Activated gamma-delta T cell treated with Interleukin-2 at 50 U/mL for 16 hours (primary cell): ENCODE data around the gene PCNT.
"Not testable (repeated sequence)": the region's sequence is repeated elsewhere in the genome, so short reads cannot be mapped to it uniquely, and the experiment has no call there.

Experiments
- DNase-seq: peaks from one replicate; pipeline ENCODE4 v3.0.0-alpha.2; 2020

The PCNT gene

DNA sequence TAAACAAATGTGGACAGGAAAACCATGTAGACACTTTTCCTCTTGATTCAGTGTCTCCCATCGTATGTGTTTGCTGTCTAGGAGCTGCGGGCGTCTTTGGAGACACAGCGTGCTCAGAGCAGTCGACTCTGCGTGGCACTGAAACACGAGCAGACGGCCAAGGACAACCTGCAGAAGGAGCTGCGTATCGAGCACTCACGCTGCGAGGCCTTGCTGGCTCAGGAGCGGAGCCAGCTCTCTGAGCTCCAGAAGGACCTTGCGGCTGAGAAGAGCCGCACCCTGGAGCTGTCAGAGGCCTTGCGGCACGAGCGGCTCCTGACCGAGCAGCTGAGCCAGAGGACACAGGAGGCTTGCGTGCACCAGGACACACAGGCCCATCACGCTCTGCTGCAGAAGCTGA is 107.5 kb downstream of the PCNT start:
- no peak for DNase-seq

DNA sequence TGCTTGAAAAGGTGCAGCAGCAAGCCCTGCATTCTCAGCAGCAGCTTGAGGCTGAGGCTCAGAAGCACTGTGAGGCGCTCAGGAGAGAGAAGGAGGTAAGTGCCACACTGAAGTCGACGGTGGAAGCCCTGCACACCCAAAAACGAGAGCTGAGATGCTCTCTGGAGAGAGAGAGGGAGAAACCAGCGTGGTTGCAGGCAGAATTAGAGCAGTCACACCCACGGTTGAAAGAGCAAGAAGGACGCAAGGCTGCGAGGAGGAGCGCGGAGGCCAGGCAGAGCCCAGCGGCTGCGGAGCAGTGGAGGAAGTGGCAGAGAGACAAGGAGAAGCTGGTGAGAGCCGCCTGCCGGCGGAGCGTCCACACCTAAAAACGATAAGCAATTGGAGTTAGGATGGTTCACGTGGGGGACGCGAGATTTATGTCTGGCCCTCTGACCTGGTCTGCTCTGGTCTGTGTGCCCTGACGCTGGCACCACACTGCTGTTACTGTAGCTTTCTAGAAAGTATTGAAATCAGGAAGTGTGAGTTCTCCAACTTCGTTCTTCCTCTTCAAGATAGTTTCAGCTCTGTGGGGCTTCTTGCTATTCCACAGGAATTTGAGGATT is 108.0 kb downstream of the PCNT start:
- no peak for DNase-seq

DNA sequence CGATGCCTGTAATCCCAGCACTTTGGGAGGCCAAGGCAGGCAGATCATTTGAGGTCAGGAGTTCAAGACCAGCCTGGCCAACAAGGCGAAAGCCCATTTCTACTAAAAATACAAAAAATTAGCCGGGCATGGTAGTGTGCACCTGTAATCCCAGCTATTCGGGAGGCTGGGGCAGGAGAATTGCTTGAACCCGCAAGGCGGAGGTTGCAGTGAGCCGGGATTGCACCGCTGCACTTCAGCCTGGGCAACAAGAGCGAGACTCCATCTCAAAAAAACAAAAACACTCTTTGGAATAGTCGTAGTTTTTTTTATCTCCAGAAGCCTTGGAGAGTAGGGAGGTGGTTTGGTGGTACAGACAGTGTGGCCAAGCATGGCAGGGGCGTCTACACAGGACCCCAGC is 109.2 kb downstream of the PCNT start:
- not testable (repeated sequence) for DNase-seq

DNA sequence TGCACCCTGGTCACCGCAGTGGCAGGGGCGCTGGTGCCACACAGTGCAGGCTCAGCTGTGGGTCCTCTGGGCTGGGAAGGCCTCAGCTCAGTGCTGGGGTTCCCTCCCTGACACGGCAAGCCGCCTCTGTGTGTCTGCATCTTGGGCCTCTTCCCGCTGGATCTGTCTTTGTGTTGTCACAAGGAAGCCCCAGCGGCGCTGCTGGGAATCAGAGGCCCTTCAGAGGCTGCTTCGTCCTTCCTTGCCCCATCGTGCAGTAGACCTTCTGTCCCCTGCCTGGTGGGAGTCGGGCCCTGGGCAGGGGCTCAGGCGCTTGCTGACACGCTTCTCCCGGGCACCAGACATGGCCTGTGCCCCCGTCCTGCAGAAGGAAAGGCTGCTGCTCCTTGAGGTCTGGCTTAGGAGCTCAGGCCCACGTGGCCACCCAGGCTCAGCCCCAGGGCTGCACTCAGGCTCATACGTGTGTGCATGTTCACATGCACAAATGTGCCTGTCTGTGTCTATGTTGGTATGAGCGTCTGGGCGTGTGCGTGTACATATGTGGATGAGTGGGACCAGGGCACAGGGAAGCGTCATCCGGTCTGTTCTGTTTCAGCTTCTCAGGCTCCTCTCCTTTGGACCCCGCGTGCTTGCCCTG is 110.5 kb downstream of the PCNT start:
- DNase-seq, result no peak

DNA sequence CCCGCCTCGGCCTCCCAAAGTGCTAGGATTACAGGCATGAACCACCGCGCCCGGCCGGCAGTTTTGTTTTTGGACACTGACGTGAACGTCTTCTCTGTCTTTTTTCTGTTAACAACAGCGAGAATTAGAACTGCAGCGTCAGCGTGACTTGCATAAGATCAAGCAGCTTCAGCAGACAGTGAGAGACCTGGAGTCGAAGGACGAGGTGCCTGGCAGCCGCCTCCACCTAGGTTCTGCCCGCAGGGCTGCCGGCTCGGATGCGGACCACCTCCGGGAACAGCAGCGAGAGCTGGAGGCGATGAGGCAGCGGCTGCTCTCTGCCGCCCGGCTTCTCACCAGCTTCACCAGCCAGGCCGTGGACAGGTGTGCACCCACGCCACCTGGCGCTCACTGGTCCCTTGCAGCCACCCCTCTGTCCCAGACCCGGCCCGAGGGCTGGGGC is 111.9 kb downstream of the PCNT start:
- DNase-seq, result no peak

DNA sequence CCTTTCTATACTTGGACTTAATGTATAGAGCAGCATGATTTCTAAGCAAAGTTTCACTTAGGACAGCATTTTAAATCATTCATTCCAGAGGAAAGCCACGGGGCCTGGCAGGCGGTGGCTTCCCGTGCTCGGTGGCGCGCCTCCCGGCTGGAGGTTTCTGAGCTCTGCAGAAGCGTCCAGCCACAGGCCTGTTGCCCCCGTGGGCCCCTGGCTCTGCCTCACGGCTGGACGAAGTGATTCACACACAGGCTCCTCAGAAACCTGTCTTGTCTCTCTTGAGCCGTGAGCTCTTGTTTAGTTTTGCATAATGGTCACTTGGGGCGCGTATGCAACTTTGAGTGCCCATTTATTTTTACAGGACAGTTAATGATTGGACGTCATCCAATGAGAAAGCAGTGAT is 112.7 kb downstream of the PCNT start:
- no peak for DNase-seq

DNA sequence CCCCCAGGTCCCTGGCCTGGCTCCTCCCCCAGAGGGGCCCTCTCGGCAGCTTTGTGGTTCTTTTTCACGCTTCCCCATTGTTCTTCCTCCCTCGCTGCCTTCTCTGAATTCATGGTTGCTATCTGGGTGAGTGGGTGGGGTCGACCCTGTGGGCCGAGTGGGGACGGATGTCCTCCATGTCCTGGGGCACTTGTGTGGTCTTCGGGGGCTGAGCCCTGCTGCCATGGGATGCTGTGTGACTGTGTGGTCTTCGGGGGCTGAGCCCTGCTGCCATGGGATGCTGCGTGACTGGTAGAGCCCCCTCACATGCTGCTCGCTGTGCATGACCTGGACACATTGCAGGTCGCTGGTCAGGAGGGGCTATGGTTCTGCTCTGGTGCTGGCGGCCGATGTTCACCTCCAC is 113.1 kb downstream of the PCNT start:
- DNase-seq, result no peak

DNA sequence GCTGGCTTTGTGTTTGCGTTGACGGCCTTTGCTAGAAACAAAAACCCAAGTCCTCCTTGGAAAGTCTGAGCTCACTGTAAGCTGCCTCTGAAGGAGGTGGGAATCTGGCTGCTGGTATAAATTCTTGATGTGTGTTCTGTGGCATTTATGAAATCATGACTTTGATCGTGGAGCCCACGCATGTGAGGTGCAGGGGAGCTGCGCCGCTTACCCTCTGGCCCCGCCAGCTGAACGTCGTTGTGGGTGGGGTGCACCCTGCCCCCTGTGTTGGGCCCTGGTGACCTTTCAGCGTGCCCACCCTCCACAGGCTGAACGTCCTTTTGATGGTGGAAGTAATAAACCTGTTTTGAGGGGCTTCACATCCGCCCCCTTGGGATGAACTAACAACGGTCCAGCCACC is 113.6 kb downstream of the PCNT start:
- no peak for DNase-seq

DNA sequence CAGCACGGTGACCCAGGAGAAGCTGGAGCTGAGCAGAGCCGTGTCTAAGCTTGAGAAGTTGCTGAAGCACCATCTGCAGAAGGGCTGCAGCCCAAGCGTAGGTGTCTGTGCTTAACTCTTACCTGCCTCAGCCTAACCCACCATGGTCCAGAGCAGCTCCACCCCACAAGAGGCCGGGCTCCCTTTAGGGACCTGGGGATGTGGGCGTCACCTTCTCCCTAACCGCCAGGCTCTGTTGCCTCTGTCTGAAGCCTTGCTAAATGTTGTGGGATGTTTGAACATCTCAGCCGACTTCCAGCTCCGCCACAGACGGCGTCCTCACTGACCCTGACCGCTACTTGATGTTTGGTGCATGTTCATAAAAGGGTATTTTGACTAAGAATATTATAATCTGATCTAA is 114.3 kb downstream of the PCNT start:
- no peak for DNase-seq

DNA sequence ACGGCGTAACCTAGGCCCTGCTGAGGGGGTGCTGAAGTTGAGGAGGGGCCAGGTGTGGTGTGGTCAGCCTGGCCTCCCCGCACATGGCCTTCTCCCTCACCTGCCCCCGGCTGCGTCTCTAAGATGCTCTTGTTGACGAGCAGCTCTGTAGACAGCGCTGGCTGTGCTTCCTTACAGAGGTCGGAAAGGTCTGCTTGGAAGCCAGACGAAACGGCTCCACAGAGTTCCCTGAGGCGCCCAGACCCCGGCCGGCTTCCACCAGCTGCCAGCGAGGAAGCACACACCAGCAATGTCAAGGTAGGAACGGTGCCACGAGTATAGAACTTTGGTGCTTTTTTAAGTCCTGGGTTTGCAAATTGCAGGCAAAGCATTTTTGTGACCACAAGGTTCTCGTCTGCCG is 116.0 kb downstream of the PCNT start:
- DNase-seq, result no peak

DNA sequence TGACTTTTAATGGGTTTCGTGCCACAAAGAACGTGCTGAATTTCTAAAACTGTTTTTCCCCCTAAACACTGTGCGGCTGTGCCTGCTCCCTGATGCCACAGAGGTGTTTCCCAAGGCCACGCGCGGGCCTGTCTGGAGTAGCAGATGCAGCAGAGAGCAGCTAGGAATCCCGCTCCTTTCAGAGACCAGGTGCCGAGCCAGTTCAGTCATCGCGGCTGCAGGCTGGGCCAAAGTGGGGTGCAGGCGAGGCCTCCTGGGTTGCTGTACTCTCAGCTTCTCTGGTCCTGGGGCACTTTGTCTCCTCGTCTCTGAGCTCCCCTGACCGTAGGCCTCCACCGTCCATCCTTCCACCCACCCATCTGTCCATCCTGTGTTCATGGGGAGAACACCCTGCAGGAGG is 117.4 kb downstream of the PCNT start:
- no peak for DNase-seq

DNA sequence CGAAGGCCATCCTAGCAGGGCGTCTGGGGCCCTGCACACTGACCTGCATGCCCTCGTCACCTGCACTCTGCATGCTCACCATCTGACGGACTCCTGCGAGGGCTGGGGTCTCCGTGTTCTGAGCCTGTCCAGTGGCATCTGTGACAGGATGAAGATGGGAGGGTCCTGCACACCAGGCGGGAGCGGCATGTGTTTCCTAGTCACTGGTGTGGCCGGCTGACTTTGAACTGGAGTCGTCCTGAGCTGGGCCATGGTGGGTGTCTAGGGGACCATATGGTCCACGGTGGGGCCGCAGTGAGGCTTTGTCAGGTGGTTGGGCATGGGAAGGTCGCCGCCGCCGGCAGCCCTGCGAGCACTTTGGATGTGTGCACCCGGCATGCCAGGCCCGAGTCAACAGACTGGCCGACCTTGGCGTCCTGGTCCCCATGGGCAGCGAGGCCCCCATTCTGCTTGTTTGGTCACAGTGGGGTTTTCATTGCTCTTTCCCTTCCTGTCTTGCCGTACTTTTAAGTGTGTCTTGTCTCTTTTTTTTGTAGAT is 118.1 kb downstream of the PCNT start:
- DNase-seq, result no peak

DNA sequence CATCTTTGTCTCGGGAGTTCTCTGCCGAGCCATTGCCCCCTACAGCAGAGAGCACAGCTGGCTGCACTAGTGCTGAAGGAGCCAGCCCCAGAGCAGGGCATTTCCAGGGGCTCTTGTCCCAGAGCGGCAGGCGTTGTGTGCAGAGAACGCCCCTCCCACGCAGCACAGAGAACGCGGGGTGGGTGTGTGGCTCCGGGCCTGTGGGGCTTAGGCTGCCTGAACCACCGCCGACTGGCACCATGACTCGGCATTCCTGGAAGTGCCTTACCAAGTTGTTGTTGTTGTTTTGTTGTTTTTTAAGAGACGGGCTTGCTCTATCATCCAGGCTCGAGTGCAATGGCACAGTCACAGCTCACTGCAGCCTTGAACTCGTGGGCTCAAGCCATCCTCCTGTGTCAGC is 119.0 kb downstream of the PCNT start:
- DNase-seq, result no peak

DNA sequence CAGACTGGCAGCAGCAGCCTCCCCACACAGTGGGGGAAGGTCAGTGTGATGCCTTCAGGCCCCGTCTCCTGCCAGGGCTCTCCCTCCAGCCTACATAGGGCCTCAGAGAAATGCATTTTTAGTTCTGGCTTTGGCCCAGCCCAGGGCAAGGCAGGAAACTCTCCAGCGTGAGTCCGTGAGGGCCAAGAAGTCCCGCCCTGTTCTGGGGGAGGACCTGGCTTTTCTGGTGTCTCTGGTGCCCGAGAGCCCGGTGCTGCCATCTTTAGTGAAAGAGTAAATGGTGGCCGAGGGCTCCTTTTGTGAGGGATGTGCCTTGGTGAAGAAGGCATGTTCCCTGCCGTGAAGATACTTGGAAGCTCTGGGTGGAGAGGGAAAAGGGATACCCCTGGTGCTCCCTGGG is 120.0 kb downstream of the PCNT start:
- no peak for DNase-seq

DNA sequence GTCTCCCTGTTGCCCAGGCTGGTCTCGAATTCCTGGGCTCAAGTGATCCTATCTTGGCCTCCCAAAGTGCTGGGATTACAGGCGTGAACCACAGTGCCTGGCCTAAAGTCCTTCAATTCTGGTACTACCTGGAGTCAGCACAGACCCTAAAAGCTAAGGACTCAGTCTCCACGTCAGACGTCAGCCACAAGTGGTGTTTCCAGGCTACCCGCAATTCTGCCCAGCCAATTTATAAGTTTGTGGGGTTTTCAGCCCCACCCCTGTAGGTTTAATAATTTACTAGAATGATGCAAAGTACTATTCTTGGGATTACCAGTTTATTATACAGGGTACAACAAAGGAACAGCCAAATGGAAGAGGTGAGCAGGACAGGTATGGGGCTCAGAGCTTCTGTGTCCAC is 124.2 kb downstream of the PCNT start:
- DNase-seq, result no peak

DNA sequence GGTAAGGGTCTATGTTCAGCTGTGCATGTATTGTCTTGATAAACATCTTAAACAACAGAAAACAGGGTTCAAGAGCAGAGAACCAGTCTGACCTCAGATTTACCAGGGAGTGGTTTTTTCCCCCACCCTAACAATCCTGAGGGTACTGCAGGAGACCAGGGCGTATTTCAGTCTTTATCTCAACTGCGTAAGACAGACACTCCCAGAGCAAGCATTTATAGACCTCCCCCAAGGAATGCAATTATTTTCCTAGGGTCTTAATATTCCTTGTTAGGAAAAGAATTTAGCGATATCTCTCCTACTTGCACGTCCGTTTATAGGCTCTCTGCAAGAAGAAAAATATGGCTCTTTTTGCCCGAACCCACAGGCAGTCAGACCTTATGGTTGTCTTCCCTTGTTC is 124.9 kb downstream of the PCNT start:
- not testable (repeated sequence) for DNase-seq

DNA sequence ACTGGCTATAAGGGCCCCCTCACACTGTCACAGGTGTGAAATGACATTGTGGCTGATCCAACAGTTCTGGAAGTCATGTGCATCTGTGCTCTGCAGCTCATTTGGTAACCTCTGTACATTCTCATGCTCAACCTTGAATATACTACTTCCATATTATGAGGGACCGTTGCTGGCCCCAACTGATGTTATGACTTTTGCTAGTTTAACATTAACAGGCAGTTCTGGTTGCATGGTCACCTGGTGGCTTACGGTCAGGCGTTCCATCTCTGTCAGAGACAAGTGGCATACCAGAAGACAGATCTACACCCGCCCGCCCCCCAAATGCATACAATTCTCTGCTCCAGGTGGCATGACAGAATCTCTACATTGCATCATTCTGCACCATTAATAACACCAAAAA is 128.8 kb downstream of the PCNT start:
- DNase-seq, result no peak

DNA sequence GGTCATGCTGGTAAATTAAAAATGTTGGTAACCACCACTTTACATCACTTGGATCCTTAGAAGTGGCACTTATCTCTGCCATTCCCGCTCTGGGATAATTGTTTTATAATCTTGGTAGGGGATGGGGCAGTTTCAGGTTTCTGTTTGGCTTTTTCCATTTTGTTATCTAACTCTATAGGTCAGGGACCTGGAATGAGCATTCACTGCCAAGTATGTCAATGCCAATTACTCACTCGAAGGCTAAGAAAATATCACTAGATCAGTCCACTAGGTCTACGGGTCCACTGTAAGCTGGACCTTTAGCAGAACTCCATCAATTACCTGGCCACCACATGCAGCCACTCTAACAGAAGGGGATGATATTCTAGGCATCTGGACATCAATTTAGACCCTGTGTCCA is 130.2 kb downstream of the PCNT start:
- DNase-seq, result no peak

DNA sequence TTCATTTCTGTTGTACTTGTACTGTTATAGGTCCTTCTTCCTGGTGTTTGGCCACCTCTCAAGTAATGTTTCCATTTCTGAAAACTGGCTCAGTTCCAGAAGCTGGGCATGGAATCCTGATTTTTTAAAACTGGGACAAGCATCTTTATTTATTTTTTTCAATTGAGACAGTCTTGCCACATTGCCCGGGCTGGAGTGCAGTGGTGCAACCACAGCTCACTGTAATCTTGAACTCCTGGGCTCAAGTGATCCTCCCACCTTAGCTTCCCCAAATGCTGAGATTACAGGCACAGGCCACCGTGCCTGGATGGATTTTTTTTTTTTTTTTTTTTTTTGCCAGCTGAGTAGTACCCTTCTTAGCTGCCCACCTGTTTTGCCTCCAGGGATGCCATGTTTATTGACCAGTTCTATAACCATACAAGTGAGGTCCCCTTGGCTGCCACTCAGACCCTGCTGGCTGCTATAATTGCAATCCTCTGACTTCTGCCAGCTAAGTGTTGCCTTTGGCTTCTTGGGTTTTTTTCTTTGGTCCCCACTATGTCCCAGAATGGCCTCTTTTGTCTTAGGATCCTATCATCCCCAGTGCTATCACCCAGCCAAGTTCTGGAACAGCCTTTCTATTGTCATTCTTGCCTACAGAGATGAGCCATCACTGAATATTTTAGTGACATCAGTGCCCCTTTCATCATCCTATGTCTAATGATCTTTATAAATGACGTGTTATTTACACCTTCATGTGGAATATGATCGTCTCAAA is 130.9 kb downstream of the PCNT start:
- no peak for DNase-seq

DNA sequence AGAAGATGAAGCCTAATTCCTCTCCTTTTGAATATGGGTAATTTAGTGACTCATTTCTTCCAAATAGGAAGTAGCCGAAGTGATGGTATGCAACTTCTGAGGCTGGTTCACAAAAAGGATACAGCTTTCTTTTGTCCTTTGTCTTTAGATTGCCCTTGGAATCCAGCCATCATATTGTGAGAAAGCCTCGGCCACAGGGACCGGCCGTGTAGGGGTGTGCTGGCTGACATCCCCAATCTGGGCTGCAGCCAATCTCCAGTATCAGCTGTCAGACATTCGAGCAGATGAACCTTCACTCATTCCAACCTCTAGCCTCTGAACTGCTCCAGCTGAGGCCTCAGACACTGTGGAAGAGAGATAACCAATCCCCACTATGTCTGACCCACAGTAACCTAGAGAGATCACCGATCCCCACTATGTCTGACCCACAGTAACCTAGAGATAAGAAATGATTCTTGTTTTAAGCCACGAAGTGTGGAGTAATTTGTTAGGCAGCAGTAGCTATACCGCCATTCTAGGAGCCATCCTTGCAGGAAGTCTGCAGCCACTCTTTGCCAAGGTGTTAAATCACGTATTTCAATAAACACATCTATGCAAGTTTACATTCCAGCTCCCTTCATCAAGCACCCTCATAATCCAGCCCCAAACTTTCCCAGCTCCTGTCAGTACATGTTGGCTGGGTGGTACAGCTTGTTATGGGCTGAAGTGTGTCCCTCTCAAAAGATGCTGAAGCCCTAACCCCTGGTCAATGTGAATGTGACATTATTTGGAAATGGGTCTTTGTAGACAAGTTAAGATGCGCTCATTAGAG is 131.8 kb downstream of the PCNT start:
- no peak for DNase-seq

DNA sequence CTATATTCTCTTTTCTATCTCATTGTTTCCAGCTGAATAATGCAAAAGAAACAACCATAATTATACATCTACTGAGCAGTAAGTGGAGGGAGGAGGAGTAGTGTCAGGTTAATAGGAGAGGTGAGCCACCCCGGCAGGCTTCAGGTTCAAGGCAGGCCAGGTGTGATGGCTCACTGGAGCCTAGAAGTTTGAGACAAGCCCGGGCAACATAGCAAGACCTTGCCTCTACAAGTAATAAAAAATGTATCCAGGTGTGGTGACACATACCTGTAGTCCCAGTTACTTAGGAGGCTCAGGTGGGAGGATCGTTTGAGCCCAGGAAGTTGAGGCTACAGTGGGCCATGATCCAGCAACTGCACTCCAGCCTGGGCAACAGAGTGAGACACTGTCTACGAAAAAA is 132.8 kb downstream of the PCNT start:
- no peak for DNase-seq

DNA sequence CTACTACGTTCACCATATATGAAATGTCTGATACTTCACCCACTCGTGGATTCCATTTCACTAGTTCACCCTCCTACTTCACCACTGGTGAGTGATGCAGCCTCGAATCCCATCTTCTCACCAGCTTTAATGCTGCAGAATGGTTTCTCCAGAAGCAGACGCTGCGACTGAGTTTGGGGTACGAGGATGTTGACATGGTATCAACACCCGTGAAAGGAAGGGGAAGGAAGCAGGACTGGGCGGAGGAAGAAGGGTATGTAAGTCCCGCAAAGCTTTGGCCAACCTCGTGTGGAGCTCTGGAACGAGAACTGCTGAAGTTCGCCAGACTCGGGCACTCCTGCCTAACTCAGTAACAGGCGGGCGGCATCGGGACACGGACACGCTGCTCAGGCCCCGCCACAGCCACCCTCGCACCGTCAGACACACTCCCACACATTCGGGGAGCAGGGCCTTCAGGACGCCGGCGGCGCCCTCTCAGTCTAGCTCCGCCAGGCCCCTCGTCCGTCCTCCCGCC is 133.9 kb downstream of the PCNT start:
- DNase-seq, result peak; percentile 16
